LHCN-M2 (cell line): Measurements from ENCODE around the gene MAGEA2B. TPM values are rescaled to one million over a fixed set of nuclear protein-coding genes. Genes with fewer than 3 reads are reported as not detected.
"Not testable (repeated sequence)": the region's sequence is repeated elsewhere in the genome, so short reads cannot be mapped to it uniquely, and the experiment has no call there.

Experiments used
- DNase-seq: peaks from one replicate; pipeline ENCODE4 v3.0.0-alpha.2; 2012; ENCODE audit warnings: low read depth
- polyA plus RNA-seq: library from polyadenylated mRNA; unstranded; fragments of >200 nt; gene quantifications from one replicate; pipeline ENCODE4 v1.2.1, GENCODE V29; 2012; ENCODE audit warnings: missing spikeins
- total RNA-seq: library from RNA; depleted of rRNA; stranded (reverse); fragments of >200 nt; gene quantifications from 2 replicates; pipeline ENCODE4 v1.2.3, GENCODE V29; 2014; rRNA removed

The MAGEA2B gene, protein sequence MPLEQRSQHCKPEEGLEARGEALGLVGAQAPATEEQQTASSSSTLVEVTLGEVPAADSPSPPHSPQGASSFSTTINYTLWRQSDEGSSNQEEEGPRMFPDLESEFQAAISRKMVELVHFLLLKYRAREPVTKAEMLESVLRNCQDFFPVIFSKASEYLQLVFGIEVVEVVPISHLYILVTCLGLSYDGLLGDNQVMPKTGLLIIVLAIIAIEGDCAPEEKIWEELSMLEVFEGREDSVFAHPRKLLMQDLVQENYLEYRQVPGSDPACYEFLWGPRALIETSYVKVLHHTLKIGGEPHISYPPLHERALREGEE
- total RNA-seq = not detected in 2 replicates
- not detected for polyA plus RNA-seq

DNA sequence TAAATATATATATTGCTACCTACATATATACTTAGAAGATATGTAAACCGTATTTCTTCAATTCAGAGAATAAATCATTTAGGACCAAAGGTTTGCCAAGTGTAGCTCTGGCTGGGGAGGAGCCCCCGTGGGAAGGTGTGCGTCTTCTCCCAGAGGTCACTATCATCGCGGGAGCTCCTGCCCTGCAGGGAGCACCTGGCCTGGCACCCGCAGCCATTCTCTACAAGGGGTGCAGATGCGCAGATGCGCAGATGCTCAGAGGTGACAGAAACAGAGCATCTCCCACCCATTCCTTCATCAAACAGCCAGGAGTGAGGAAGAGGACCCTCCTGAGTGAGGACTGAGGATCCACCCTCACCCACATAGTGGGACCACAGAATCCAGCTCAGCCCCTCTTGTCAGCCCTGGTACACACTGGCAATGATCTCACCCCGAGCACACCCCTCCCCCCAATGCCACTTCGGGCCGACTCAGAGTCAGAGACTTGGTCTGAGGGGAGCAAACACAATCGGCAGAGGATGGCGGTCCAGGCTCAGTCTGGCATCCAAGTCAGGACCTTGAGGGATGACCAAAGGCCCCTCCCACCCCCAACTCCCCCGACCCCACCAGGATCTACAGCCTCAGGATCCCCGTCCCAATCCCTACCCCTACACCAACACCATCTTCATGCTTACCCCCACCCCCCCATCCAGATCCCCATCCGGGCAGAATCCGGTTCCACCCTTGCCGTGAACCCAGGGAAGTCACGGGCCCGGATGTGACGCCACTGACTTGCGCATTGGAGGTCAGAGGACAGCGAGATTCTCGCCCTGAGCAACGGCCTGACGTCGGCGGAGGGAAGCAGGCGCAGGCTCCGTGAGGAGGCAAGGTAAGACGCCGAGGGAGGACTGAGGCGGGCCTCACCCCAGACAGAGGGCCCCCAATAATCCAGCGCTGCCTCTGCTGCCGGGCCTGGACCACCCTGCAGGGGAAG lies at the start of gene MAGEA2B:
TSS of gene MAGEA2B (plus strand) at position 814 of the 973 bp plus-strand sequence. CDS start 2,479 bp downstream, outside the sequence.
- DNase-seq = not testable (repeated sequence)

DNA sequence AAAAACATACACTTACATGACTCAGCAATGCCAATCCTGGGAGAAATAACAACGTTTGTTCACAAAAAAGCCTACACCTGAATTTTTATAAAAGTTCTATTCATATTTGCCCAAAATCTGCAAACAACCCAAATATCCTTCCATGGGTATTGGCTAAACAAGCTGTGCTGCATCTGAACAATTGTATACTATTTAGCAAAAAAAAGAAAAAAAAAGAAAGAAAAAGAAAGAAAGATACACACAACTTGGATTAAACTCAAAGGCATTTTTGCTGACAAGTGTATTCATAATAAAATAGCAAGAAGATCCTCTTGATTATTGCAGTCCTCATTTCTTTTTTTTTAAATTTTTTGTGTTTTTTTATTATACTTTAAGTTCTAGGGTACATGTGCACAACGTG lies 40.3 kb upstream of the MAGEA2B start:
- DNase-seq = no peak

DNA sequence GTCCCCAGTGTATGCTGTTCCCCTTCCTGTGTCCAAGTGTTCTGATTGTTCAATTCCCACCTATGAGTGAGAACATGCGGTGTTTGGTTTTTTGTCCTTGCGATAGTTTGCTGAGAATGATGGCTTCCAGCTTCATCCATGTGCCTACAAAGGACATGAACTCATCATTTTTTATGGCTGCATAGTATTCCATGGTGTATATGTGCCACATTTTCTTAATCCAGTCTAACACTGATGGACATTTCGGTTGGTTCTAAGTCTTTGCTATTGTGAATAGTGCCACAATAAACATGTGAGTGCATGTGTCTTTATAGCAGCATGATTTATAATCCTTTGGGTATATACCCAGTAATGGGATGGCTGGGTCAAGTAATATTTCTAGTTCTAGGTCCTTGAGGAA lies 39.8 kb upstream of the MAGEA2B start:
- DNase-seq = not testable (repeated sequence)

DNA sequence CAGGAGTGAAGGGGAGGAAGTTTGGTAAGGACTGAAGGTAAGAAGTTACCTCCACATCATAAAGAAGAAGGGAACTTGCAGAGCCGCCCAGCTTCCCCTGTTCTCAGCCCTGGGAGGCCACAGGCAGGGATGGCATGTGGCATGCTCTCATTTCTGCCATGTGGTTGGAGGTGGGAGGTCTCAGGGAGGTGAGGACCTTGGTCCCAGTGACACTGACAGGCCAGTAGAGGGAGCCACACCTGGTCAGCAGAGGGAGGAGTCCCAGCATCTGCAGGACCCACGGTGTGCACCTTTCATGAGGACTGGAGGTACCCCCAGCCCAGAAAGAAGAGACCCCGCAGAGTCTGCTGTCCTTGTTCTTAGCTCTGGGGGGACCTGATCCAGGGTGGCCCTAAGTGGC lies 33.4 kb upstream of the MAGEA2B start:
- not testable (repeated sequence) for DNase-seq

DNA sequence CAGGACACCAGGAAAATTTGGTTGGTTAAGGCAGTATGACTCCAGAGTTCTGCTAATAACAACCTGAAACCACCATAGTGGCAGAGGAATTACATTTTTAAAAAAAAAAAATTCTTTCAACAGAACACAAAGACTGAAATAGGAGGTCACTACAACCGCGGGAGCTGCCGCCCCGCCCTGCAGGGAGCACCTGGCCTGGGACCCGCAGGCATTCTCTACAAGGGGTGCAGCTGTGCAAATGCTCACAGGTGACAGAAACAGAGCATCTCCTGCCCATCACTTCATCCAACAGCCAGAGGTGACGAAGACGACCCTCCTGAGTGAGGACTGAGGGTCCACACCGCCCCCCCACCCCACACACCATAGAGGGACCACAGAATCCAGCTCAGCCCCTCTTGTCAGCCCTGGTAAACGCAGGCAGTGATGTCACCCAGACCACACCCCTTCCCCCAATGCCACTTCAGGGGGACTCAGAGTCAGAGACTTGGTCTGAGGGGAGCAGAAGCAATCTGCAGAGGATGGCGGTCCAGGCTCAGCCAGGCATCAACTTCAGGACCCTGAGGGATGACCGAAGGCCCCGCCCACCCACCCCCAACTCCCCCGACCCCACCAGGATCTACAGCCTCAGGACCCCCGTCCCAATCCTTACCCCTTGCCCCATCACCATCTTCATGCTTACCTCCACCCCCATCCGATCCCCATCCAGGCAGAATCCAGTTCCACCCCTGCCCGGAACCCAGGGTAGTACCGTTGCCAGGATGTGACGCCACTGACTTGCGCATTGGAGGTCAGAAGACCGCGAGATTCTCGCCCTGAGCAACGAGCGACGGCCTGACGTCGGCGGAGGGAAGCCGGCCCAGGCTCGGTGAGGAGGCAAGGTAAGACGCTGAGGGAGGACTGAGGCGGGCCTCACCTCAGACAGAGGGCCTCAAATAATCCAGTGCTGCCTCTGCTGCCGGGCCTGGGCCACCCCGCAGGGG lies 16.2 kb upstream of the MAGEA2B start, which contains the start of gene MAGEA3:
TSS of gene MAGEA3 (plus strand) at position 843 of the 980 bp plus-strand sequence. CDS start 2,039 bp downstream, outside the sequence.
- not testable (repeated sequence) for DNase-seq

DNA sequence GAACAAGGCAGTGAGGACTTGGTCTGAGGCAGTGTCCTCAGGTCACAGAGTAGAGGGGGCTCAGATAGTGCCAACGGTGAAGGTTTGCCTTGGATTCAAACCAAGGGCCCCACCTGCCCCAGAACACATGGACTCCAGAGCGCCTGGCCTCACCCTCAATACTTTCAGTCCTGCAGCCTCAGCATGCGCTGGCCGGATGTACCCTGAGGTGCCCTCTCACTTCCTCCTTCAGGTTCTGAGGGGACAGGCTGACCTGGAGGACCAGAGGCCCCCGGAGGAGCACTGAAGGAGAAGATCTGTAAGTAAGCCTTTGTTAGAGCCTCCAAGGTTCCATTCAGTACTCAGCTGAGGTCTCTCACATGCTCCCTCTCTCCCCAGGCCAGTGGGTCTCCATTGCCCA lies 14.0 kb upstream of the MAGEA2B start:
- not testable (repeated sequence) for DNase-seq

DNA sequence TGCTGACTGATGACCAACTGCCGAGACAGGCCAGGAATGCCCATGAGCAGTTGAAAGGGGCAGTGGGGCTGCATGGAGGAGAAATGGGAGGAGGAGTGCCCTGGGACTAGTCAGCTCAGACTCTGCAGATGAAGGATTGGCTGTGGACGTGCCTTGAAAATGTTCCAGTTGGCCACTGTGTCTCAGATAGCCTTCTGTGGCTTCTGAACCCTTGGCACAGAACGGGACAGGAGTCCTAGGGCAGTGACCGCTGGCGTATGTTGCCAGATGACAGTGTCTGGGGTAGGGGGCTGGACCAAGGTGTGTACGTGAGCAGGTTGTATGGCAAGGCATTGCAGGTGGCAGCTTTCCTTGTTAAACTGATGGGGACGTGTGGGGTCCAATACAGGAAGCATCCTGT lies 7.9 kb upstream of the MAGEA2B start:
- DNase-seq = not testable (repeated sequence)

DNA sequence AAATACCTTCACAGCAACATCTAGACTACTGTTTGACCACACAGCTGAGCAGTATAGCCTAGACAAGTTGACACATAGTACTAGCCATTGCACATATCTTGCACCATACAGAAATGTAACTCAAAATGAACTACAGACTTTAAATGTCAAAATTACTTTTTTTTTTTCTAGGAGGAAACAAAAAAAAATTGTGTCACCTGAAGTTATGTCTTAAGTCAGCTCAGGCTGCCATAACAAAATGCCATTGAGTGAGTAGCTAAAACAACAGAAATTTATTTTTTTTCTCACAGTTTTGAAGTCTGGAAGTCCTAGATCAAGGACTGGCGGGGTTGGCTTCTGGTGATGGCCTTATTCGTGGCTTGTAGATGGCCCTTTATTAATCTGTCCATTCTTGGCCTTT lies 5.3 kb upstream of the MAGEA2B start, which contains the start of gene CSAG2:
TSS of gene CSAG2 (minus strand) at position 101 of the 400 bp plus-strand sequence. CDS start 161 bp downstream, outside the sequence.
- DNase-seq = not testable (repeated sequence)

DNA sequence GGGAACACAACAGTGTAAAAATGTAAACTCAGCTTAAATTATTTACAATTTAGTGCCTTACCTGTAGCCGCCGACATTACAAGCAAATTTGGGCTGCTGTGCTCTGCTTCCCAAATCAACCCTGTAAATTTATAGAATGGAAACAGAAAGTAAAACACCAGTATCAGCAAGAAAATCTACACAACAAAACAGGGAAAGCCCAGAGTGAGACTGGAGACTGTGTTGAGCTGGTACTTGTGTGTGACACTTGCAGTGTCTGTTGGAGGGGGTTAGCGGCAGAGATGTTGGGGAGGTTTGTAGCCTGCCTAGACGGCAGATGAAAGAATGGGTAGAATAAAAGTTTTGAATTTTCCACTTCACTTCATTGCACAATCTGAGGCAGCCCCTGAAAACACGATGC lies 1.2 kb upstream of the MAGEA2B start:
- not testable (repeated sequence) for DNase-seq

DNA sequence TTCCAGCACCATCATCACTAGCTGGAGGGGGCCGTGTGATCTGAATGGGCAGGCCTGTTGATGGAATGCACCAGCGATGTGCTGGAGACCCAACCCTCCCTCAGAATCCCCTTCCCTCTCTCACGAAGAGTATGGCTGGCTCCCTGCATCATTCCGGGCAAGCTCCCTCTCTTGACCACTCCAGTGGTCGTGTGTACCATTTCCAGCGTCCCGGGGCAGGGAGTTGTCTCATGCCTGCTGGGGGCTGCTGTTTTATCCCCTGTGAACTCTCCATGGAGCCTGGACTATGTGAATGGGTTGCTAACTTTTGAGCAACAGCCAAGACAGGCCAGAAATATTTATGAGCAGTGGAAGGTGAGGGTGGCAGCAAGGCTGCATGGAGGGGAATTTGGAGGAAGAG lies 11.0 kb downstream of the MAGEA2B start:
- no peak for DNase-seq

DNA sequence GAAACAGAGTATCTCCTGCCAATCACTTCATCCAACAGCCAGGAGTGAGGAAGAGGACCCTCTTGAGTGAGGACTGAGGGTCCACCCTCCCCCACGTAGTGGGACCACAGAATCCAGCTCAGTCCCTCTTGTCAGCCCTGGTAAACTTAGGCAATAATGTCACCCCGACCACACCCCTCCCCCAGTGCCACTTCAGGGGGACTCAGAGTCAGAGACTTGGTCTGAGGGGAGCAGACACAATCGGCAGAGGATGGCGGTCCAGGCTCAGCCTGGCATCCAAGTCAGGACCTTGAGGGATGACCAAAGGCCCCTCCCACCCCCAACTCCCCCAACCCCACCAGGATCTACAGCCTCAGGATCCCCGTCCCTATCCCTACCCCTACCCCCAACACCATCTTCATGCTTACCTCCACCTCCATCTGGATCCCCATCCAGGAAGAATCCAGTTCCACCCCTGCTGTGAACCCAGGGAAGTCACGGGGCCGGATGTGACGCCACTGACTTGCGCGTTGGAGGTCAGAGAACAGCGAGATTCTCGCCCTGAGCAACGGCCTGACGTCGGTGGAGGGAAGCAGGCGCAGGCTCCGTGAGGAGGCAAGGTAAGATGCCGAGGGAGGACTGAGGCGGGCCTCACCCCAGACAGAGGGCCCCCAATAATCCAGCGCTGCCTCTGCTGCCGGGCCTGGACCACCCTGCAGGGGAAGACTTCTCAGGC lies 19.0 kb downstream of the MAGEA2B start, which contains the start of the genes CSAG1 and MAGEA12:
TSS of gene CSAG1 (minus strand) at position 461 of the 715 bp plus-strand sequence. CDS start 1,261 bp downstream, outside the sequence.
TSS of gene MAGEA12 (plus strand) at position 497 of the 715 bp plus-strand sequence. CDS start 2,405 bp downstream, outside the sequence.
- no peak for DNase-seq

DNA sequence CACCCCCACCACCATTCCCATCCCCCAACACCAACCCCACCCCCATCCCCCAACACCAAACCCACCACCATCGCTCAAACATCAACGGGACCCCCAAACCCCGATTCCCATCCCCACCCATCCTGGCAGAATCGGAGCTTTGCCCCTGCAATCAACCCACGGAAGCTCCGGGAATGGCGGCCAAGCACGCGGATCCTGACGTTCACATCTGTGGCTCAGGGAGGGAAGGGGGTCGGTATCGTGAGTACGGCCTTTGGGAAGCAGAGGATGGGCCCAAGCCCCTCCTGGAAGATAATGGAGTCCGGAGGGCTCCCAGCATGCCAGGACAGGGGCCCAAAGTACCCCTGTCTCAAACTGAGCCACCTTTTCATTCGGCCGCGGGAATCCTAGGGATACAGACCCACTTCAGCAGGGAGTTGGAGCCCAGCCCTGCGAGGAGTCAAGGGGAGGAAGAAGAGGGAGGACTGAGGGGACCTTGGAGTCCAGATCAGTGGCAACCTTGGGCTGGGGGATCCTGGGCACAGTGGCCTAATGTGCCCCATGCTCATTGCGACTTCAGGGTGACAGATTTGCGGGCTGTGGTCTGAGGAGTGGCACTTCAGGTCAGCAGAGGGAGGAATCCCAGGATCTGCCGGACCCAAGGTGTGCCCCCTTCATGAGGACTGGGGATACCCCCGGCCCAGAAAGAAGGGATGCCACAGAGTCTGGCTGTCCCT lies 19.9 kb downstream of the MAGEA2B start:
- DNase-seq = not testable (repeated sequence)

DNA sequence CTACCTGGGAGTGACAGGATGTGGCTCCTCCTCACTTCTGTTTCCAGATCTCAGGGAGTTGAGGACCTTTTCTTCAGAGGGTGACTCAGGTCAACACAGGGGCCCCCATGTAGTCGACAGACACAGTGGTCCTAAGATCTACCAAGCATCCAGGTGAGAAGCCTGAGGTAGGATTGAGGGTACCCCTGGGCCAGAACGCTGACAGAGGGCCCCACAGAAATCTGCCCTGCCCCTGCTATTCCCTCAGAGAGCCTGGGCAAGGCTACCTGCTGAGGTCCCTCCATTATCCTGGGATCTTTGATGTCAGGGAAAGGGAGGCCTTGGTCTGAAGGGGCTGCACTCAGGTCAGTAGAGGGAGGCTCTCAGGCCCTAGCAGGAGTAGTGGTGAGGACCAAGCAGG lies 20.7 kb downstream of the MAGEA2B start:
- no peak for DNase-seq

DNA sequence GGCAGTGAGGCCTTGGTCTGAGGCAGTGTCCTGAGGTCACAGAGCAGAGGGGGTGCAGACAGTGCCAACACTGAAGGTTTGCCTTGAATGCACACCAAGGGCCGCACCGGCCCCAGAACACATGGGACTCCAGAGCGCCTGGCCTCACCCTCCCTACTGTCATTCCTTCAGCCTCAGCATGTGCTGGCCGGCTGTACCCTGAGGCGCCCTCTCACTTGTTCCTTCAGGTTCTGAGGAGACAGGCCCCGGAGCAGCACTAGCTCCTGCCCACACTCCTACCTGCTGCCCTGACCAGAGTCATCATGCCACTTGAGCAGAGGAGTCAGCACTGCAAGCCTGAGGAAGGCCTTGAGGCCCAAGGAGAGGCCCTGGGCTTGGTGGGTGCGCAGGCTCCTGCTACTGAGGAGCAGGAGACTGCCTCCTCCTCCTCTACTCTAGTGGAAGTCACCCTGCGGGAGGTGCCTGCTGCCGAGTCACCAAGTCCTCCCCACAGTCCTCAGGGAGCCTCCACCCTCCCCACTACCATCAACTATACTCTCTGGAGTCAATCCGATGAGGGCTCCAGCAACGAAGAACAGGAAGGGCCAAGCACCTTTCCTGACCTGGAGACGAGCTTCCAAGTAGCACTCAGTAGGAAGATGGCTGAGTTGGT lies 21.6 kb downstream of the MAGEA2B start:
- no peak for DNase-seq

DNA sequence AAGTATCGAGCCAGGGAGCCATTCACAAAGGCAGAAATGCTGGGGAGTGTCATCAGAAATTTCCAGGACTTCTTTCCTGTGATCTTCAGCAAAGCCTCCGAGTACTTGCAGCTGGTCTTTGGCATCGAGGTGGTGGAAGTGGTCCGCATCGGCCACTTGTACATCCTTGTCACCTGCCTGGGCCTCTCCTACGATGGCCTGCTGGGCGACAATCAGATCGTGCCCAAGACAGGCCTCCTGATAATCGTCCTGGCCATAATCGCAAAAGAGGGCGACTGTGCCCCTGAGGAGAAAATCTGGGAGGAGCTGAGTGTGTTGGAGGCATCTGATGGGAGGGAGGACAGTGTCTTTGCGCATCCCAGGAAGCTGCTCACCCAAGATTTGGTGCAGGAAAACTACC lies 22.1 kb downstream of the MAGEA2B start:
- not testable (repeated sequence) for DNase-seq

DNA sequence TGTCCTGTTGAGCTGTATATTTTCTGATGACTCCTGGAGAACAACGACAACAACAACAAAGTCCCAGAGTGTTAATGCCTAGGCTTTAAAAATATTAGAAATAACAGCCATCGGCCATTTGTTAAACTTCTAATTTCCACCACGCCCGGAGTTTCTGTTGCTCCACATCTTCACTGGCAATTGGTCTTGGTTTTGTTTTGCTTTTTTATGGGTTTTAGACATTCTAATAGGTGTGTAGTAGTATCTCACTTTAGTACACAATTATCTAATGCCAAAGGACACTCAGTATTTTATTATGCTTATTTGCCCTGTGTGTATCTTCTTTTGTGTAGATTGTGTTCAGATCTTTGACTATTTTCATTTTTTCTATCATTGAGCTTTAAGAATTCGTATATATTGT lies 24.1 kb downstream of the MAGEA2B start:
- DNase-seq = no peak

DNA sequence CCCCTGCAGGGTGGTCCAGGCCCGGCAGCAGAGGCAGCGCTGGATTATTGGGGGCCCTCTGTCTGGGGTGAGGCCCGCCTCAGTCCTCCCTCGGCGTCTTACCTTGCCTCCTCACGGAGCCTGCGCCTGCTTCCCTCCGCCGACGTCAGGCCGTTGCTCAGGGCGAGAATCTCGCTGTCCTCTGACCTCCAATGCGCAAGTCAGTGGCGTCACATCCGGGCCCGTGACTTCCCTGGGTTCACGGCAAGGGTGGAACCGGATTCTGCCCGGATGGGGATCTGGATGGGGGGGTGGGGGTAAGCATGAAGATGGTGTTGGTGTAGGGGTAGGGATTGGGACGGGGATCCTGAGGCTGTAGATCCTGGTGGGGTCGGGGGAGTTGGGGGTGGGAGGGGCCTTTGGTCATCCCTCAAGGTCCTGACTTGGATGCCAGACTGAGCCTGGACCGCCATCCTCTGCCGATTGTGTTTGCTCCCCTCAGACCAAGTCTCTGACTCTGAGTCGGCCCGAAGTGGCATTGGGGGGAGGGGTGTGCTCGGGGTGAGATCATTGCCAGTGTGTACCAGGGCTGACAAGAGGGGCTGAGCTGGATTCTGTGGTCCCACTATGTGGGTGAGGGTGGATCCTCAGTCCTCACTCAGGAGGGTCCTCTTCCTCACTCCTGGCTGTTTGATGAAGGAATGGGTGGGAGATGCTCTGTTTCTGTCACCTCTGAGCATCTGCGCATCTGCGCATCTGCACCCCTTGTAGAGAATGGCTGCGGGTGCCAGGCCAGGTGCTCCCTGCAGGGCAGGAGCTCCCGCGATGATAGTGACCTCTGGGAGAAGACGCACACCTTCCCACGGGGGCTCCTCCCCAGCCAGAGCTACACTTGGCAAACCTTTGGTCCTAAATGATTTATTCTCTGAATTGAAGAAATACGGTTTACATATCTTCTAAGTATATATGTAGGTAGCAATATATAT lies 39.5 kb downstream of the MAGEA2B start, which contains the start of gene MAGEA2:
TSS of gene MAGEA2 (minus strand) at position 157 of the 965 bp plus-strand sequence. CDS start 2,479 bp downstream, outside the sequence.
- not testable (repeated sequence) for DNase-seq
